HG03039 (cell line): ENCODE results near the gene CASQ1.

Experiments
- ATAC-seq: cut with Tn5 transposase; IDR thresholded peaks from one replicate; pipeline ENCODE4 v1.9.1; 2021; ENCODE audit warnings: mild to moderate bottlenecking, moderate library complexity; ENCODE audit not compliant: unreplicated experiment

CASQ1 gene

DNA sequence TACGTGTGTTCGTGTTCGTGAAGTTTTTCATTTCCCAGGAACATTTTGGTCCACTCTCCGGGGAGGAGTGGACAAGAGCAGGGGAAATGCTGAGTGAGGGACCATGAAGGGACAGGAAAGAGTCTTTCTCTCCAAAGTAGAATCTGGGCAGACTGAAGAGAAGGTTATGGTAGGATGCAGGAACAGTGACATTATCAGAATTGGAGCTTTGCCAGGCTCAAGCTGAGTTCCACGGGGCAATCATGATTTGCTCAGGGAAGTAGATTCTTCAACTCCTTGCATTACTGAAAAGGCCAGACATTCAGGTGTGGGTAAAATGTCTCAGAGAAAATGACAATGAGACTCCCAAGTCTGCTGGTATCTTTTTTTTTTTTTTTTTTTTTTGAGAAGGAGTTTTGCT is 22.4 kb upstream of the CASQ1 start:
- ATAC-seq: no peak

DNA sequence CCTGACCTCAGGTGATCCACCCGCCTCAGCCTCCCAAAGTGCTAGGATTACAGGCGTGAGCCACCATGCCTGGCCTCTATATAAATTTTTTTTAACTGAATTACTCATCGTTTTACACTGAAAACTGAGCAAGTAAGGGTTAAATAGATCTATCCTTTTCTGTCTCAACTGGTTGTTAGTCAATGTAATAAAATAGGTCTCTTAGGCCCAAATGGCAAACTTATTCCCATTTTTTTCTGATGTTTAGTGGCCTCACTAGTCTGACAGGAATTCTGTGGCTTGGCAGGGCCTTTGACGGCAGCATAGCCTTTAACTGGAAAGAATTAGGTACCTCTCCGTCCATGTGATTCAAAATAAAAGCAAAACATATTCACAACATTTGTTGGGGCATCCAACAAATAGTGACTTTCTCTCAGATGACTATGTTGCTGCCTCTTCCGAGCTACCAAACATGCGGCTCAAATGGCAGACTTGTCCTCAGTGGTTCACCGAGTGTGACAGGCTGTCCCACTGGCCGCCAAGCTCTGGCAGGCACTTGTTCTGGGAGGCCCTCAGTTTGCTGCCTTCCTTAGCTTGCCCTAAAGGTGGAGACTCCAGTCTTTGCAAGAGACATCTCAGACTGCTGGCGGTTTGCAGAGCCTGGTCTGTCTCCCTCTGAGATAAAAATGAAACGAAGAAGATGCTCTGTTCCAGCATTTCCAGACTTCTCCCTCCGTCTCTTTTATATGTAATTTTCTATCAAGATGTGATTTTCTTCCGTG is 21.6 kb upstream of the CASQ1 start:
- ATAC-seq: no peak

DNA sequence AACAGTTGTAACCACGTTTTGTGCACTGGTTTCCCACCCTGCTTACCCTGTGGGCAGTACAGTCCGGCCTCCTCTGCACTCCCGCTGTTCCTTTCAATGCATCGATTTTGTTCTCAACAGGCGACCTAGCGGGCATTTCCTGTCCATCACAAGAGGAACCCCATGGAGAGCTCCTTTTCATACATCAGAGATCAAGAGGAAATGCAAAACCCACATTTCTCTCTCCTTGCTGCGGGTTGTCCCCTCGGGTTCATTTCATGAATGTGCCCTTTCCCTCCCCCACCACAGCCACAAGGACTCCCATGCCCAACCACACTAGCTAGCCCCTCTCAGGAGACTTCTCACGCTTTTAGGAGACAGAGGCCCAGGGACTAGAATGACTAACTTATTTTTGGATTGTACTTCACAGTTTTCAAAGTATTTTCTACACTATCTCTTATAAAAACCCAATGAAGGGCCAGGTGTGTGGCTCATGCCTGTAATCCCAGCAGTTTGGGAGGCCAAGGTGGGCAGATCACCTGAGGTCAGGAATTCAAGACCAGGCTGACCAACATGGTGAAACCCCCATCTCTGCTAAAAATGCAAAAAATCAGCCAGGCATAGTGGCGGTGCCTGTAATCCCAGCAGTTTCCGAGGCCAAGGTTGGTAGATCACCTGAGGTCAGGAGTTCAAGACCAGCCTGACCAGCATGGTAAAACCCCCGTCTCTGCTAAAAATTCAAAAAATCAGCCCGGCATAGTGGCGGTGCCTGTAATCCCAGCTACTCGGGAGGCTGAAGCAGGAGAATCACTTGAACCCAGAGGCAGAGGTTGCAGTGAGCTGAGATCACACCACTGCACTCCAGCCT is 20.6 kb upstream of the CASQ1 start:
- ATAC-seq: no peak

DNA sequence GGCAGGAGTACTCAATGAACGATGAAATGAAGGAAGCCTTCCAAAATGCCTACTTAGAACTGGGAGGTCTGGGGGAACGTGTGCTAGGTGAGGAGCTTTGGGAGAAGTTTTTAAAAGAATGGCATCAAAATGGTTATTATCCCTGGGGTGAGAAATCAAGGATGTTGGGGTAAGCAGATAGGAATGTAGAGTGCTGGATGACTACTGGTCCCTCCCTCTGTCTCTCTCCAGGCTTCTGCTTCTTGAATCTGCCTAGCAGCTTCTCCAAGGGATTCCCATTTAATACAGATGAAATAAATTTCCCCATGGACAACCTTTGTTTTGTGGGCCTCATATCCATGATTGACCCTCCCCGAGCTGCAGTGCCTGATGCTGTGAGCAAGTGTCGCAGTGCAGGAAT is 19.0 kb upstream of the CASQ1 start:
- no peak for ATAC-seq

DNA sequence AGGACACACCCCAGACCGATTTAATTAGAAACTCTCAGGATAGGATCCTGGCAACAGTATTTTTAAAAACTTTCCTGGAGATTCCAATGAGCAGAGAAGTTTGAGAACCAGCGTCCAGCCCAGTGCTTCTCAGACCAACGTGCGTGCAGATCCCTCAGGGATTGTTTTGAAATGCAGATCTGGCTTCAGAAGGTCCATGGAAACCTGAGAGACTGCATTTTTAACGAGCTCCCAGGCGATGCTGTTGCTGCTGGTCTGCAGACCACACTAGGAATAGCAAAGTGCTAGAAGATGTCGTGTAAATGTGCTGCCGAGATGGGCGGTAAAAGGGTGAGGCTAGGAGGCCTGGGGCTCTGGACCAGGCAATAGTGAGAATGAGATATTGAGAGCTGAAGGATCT is 18.4 kb upstream of the CASQ1 start:
- no peak for ATAC-seq

DNA sequence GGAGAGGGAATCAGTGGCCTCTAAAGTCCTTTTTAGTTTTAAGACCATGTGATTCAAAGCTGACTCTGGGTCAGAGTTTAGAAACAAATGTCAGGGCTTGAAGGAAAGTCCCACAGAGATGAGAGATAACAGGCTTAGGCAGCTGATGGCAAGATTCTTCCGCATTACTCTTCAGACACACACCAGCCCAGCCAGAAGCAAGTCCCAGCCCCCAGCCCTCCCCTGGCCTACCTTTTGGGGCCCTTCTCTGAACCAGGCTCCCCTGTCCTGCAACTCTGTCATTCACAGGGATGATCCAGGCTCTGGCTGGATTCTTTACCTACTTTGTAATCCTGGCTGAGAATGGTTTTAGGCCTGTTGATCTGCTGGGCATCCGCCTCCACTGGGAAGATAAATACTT is 13.1 kb upstream of the CASQ1 start:
- ATAC-seq: no peak

DNA sequence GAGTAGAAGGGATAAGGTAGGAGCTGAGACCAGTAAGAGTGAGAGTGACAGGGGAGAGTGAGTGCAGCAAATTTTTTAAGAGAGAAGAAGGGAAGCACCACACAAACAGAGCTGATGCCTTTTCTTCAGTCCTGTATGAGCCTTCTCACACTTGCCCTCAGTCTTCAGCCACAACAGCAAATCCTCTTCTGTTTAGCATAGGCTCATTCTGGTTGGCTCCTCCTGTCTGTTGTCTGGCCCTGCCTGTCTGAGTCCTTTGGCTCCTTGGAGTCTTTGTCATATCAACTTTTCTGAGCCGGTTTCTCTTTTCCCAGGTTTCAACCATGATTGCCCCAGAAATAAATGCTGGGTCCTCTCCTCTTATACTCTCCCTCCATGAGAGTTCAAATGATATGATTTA is 12.7 kb upstream of the CASQ1 start:
- ATAC-seq: no peak

DNA sequence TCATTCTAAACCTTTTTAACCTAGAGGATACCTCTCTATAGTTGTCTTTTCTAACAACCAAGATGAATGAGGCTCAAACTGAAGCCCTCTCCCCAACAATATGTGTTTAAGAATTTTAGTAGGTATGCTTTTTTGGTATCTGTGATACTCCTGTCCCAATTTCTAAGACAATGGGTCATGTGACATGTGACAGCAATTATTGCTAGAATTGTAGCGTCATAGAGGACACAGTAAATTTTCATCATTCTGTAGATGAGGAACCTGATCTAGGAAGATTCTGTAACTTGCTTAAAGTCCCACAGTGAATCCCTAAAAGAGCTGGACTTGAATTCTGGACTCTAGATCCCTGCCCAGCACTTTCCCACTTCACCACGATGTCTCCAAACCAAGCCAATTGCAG is 11.6 kb upstream of the CASQ1 start:
- no peak for ATAC-seq

DNA sequence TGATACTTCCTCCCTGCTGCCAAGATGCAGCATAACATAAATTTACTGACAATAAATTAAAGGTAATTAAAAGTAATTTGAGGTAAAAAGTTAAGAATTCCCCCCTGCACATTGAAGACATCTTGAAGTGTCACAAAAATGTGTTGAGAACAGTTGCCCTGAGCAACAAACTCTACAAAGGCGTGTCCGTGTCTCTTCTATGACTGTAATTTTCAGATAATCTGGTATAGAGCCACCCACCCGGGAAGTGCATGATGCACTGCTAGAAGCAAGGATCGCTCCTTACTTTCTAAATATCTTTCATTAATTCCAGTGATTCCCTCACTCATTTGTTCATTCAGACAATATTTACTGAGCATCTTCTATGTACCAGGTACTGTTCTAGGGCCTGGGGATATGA is 11.0 kb upstream of the CASQ1 start:
- no peak for ATAC-seq

DNA sequence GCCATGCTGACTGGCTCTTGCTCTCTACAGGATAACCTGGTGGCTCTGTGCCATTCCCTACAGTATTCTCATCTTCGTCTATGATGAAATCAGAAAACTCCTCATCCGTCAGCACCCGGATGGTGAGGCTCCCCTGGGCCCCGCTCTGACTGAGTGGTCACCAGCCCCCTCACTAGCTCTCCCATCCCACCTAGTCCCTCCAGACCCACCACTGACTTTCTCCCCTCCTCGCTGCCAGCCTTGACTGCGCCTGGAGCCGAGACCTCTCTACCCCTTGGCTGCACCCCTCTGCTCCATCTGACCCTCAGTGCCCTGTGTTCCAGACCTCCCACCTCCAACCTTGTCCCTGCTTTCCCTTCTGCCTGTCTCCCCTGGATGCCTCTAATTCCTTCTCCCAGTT is 4.1 kb upstream of the CASQ1 start:
- ATAC-seq: no peak

DNA sequence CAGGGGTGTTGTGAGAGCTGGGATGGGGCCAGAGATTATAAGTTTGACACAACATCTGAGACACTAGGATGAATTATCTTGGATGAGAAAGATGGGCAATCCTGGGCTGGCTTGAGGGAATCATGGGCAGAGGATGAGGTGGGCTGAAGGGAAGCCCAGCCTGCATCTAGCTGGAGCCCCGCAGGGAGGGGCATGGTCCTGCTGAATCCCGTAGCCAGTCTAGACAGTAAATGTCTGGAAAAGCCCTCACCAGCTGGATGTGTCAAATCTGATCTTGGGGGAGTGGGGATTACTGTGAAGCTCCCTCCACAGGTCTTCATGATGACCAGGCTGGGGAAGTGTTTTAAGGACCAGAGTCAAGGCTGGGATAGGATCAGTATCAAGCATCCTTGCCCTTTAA is 3.6 kb upstream of the CASQ1 start:
- no peak for ATAC-seq

DNA sequence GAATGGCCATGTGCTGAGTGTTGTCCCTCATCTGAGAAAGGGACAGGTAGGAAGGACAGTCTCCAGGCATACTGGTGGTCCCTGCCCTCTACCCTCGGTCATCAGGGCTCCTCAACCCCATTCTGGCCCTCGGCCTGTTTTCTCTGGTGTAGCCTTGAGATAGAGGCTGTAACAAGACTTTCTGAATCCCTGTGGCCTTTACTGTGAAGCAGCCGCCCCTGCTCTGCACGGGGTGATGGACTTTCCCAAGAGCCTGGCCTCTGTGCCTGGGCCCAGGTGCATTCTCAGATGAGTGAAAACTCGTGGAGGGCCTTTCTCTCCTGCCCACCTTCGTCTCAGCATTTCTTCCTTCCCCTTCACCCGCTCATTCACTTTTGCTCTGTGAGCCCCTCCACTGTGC is 3.0 kb upstream of the CASQ1 start:
- ATAC-seq: no peak

DNA sequence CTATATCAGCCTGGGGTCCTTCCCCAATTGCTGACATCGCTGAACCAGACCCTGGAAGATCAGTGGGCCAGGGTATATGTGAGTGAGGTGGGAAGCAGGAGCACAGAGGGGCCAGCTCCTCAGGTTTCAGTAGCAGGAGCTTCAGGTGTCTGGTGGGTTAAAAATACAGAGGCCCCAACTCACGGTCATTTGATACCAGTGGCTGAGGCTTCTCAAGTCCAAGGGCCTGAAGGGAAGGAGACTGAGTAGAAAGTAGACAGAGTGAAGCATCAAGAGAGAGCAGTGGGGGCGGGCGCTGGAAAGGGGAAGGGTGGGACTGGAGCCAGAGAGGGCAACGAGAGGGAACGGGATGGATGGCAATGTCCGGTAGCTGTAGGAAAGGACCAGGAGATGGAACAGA is 2.0 kb upstream of the CASQ1 start:
- ATAC-seq: no peak

DNA sequence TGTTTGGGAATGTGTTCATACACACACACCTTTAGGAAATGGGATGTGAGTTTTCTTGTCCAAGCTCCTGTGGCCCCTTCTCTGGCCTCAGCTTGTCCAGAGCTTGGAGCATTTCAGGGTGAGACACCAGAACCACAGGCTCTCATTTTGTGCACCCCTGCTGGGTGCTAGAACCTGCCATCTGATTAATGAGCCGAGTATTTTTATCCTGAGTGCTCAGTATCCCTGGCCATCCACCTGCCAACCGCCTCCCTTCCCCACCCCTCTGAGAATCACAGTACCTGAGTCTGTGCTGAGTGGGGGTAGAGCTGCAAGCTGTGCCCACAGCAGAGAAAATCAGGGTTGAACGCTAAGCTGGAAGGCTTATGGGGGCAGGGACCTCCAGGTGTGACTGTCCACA is 1.4 kb downstream of the CASQ1 start:
- ATAC-seq: no peak

DNA sequence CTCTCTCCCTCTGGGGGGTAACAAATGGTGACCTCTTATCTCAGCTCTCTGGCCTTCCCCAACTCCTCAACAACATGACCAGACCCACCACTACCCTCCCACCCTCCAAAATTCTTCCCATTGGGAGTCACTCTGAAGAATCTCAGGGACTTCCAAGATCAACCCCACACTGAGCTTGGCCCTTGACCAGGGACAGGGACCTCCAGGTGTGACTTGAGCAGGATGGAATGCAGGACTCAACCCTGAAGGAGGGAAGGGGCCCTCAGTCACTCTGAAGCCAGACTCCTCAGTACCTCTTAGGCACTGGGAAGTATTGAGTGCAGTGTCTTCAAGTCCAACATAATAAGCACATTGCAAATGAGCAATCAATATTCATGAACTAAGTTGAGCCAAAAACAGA is 1.9 kb downstream of the CASQ1 start:
- ATAC-seq: no peak

DNA sequence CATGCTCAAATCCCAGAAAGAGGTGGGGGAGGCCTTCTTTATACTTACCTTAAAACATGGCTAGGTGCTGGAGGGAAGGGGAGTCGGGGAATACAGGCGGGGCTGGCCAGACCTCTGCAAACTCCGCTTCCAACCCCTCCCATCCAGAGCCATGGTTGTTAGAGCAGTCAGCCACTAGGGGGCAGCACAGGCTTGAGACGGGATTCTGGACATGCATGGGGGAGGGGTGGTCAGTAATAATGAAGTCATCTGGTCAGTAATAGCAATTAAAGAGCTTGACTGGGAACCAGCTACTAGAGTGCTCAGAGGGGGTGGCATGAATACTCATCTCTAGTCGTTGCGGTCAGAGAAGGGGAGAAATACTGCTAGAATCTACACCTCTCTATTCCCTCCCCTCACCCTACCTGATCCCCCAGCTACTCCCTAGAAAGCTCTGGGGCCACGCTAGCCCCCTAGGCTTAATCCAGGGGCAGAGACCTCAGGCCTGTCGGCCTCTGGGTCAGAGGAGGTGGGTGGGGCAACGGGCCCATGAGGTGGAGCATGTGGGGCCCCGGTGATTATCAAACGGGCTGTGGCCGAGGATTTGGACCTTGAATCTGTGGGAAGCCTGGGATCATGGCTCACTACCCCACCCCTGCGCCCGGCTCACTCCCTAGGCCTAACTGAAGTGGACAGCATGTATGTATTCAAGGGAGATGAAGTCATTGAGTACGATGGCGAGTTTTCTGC is 2.9 kb downstream of the CASQ1 start:
- ATAC-seq: peak; percentile 54

DNA sequence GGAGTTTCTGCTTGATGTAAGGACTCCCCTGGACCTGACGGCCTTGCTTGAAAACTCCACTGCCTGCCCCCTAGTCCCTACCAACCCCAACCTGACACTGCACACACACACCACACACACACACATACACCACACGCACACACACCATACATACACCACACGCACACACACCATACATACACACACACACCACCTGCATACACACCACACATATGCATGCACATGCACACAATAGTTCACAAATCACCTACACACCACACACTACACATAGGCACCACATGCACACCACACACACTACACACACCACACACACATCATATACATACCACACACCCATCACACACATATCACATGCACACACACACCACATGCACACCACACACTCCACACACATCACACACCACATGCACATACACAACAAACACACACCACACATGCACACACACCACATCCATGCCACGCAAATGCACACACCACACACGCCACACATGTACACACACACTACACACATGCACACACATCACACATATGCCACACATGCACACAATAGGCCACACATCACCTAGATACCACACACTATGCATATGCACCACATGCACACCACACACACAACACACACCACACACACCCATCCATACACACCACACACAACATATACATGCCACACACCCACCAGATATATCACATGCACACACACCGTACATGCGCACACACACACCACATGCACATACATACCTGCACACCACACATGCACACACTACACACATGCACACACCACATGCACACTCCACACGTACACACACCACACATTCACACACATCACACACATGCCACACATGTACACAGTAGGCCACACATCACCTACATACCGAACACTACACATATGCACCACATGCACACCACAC is 3.7 kb downstream of the CASQ1 start:
- no peak for ATAC-seq

DNA sequence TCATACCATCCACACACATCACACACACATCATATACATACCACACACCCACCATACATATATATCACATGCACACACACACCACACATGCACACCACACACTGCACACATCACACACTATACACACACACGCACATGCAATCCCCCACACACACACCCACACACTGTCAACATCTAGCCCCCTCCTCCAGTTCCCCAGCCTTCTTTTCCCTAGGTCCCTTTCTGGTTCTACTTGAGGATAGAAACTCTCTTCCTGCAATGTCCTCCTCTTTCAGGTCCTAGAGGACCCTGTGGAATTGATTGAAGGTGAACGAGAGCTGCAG is 4.3 kb downstream of the CASQ1 start:
- ATAC-seq: no peak

DNA sequence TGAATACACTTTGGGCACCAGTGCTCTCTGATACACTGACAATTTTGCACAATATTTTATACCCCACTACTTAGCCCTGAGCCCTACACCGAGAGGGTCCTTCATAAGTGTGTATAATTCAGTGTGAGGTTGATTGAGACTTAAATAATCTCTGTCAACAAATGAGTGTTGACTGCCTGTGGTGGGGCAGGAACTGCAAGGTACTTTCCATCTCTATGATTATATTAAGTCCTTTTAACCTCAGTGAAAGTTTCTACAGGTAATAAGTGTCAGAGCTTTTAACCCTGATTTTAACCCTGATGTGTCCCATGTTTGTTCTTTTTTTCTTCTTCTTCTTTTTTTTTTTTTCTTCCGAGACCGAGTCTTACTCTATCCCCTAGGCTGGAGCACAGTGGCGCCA is 5.8 kb downstream of the CASQ1 start:
- ATAC-seq: no peak

DNA sequence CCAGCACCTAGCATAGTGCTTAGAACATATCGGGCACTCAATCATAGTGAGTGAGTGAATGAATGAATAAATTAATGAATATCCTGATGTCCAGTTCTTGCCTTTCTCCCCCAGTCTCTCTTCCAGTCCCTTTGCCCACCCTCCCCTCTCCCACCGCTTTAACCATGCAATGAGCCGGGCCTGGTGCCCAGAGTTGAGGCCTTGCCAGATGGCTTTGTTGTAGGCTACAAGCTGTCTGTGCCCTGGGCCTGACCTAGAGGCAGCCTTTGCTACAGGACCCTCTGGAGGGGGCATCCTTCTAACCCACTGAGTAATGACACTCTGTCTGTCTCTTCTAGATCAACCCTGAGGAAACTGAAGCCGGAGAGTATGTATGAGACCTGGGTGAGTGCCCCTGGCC is 6.9 kb downstream of the CASQ1 start:
- no peak for ATAC-seq

DNA sequence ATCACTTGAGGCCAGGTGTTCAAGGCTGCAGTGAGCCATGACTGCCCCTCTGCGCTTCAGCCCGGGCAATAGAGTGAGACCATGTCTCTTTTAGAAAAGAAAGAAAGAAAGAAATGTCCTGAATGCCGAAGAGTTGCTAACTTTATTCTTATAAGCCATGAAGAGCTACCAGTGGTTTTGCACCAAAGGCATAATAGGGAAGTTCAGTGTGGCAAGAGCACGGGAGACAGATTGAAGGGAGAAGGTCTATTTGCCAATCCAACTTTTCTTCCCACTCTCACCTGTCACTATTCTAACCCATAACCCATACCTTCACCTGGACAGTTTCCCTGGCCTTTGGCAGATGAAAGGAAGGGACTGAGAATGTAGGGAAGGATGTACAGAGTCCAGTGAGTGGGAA is 10.4 kb downstream of the CASQ1 start:
- no peak for ATAC-seq
